NB4 (cell line): ENCODE results near the gene TEX14.

Experiments used
- CTCF ChIP-seq: IDR thresholded peaks from one replicate; pipeline ENCODE4 v1.5.1; 2012; ENCODE audit warnings: low read depth, low read length
- MYC ChIP-seq: IDR thresholded peaks from 2 replicates; pipeline ENCODE4 v1.6.1; 2011; ENCODE audit warnings: low read depth, low read length
- POLR2A ChIP-seq: IDR thresholded peaks from 2 replicates; pipeline ENCODE4 v1.6.1; 2011; ENCODE audit warnings: mild to moderate bottlenecking; ENCODE audit not compliant: insufficient read length; ENCODE audit errors: extremely low read depth

- no peak for TF ChIP-seq CTCF
- no peak for TF ChIP-seq MYC
- no peak for TF ChIP-seq POLR2A
Observed at GRCh38 chr17:58684003-58684402, 7.8 kb downstream of the TEX14 start.
